SK-N-SH (cell line): Measurements from ENCODE around the gene HNRNPM. TPM values are rescaled to one million over a fixed set of nuclear protein-coding genes. Genes with fewer than 3 reads are reported as not detected.

Experiments used
- CTCF ChIA-PET: fragments of 300-600, 350-600 bp; formaldehyde crosslinking; extraction: SDS; loops from one replicate; lab custom pipeline; 2021; lab: Yijun Ruan, JAX
- POLR2A ChIA-PET: fragments of 350-600 bp; sonication (Branson Sonifier 250); formaldehyde crosslinking; extraction: SDS; loops from one replicate; lab custom pipeline; 2020; ENCODE audit warnings: antibody characterized with exemption, inconsistent platforms; lab: Yijun Ruan, JAX
- DNase-seq: peaks from one replicate; pipeline ENCODE4 v3.0.0; 2012
- H2AFZ ChIP-seq: fragments of 200-600 bp; sonication (generic); 2 replicates; pipeline ENCODE4 v1.8.1; 2016; ENCODE audit warnings: antibody characterized with exemption, mild to moderate bottlenecking, low read depth
- H3F3A ChIP-seq: fragments of 200-600 bp; sonication (generic); replicated peaks from 2 replicates; pipeline ENCODE3; 2016; ENCODE audit warnings: antibody characterized with exemption, mild to moderate bottlenecking; ENCODE audit not compliant: insufficient read depth
- H3K27ac ChIP-seq, 2 experiments: fragments of 200-500 bp in 1 of 2; fragments of 200-600 bp in 1 of 2; sonication (Bioruptor generic) in 1 of 2; sonication (generic), shearing (Covaris generic) in 1 of 2; 2 replicates each; pipeline versions ENCODE4 v1.5.1 to v1.6.1; 2014 to 2016; ENCODE audit warnings: low read depth in 2 of 2, inconsistent platforms in 1 of 2, low read length in 1 of 2, mild to moderate bottlenecking in 1 of 2, mixed read lengths in 1 of 2
- H3K27me3 ChIP-seq: fragments of 200-600 bp; sonication (generic), shearing (Covaris generic); 2 replicates; pipeline ENCODE4 v1.6.1; 2016; ENCODE audit warnings: mixed run types; ENCODE audit not compliant: insufficient read depth
- H3K36me3 ChIP-seq, 2 experiments: fragments of 200-500 bp in 1 of 2; fragments of 200-600 bp in 1 of 2; sonication (Bioruptor generic) in 1 of 2; sonication (generic) in 1 of 2; replicated peaks in 1 of 2; 2 replicates each; pipeline versions ENCODE3 to v1.5.1; 2014 to 2016; ENCODE audit warnings: low read length in 1 of 2, mild to moderate bottlenecking in 1 of 2; ENCODE audit not compliant: insufficient read depth in 2 of 2, control insufficient read depth in 1 of 2
- H3K4me1 ChIP-seq, 2 experiments: fragments of 200-500 bp in 1 of 2; fragments of 200-600 bp in 1 of 2; sonication (Bioruptor generic) in 1 of 2; sonication (generic), shearing (Covaris generic) in 1 of 2; 2 replicates each; pipeline versions ENCODE4 v1.5.1 to v1.6.1; 2014 to 2016; ENCODE audit warnings: low read depth in 1 of 2, low read length in 1 of 2, mixed run types in 1 of 2; ENCODE audit not compliant: insufficient read depth in 2 of 2, control insufficient read depth in 1 of 2
- H3K4me2 ChIP-seq: fragments of 200-600 bp; sonication (generic), shearing (Covaris generic); 2 replicates; pipeline ENCODE4 v1.6.1; 2017; ENCODE audit warnings: mixed run types
- H3K4me3 ChIP-seq, 2 experiments: fragments of 200-500 bp in 1 of 2; fragments of 200-600 bp in 1 of 2; sonication (Bioruptor generic) in 1 of 2; sonication (generic), shearing (Covaris generic) in 1 of 2; 2 replicates each; pipeline versions ENCODE4 v1.5.1 to v1.8.1; 2014 to 2016; ENCODE audit warnings: low read depth in 2 of 2, inconsistent platforms in 1 of 2, low read length in 1 of 2, mild to moderate bottlenecking in 1 of 2, mixed read lengths in 1 of 2, moderate library complexity in 1 of 2
- H3K79me2 ChIP-seq: fragments of 200-600 bp; sonication (generic); 2 replicates; pipeline ENCODE4 v1.8.1; 2017; ENCODE audit warnings: mild to moderate bottlenecking; ENCODE audit not compliant: insufficient read depth
- H3K9ac ChIP-seq: fragments of 200-600 bp; sonication (generic); 2 replicates; pipeline ENCODE4 v1.6.1; 2017; ENCODE audit warnings: mixed run types
- H3K9me2 ChIP-seq: fragments of 200-600 bp; sonication (generic); 2 replicates; pipeline ENCODE4 v1.6.1; 2017; ENCODE audit warnings: mixed run types
- H3K9me3 ChIP-seq: fragments of 200-600 bp; sonication (generic); 2 replicates; pipeline ENCODE4 v1.6.1; 2017; ENCODE audit warnings: mixed run types, mild to moderate bottlenecking, moderate library complexity
- H4K20me1 ChIP-seq: fragments of 200-600 bp; sonication (generic); 2 replicates; pipeline ENCODE4 v1.6.1; 2017; ENCODE audit warnings: mild to moderate bottlenecking, mixed run types; ENCODE audit not compliant: insufficient read depth
- CTCF ChIP-seq: fragments of 200-600 bp; sonication (generic); IDR thresholded peaks from 2 replicates; pipeline ENCODE4 v1.6.1; 2017; ENCODE audit warnings: antibody characterized with exemption, mild to moderate bottlenecking, moderate library complexity
- EP300 ChIP-seq, 2 experiments: IDR thresholded peaks; 2 replicates each; pipeline versions ENCODE4 v1.4.0 to v1.6.1; 2012; ENCODE audit warnings: borderline replicate concordance in 1 of 2, low read depth in 1 of 2, low read length in 1 of 2
- FOSL2 ChIP-seq: IDR thresholded peaks from 2 replicates; pipeline ENCODE4 v1.4.0; 2012; ENCODE audit warnings: low read depth, mild to moderate bottlenecking, moderate library complexity, borderline replicate concordance
- FOXM1 ChIP-seq: IDR thresholded peaks from 2 replicates; pipeline ENCODE4 v1.4.0; 2012; ENCODE audit warnings: low read depth, mild to moderate bottlenecking
- GABPA ChIP-seq: IDR thresholded peaks from 2 replicates; pipeline ENCODE4 v1.4.0; 2012; ENCODE audit warnings: low read depth, mild to moderate bottlenecking
- JUND ChIP-seq: IDR thresholded peaks from 2 replicates; pipeline ENCODE4 v1.4.0; 2012
- MEF2A ChIP-seq: IDR thresholded peaks from 2 replicates; pipeline ENCODE4 v1.4.0; 2012; ENCODE audit warnings: low read depth, borderline replicate concordance
- MXI1 ChIP-seq: IDR thresholded peaks from 2 replicates; pipeline ENCODE4 v1.6.1; 2012; ENCODE audit warnings: mild to moderate bottlenecking, low read depth, low read length, improper control_type of control experiment
- NFIC ChIP-seq: IDR thresholded peaks from 2 replicates; pipeline ENCODE4 v1.4.0; 2012; ENCODE audit warnings: borderline replicate concordance
- NRF1 ChIP-seq: IDR thresholded peaks from 2 replicates; pipeline ENCODE4 v1.6.1; 2012; ENCODE audit warnings: low read depth, mild to moderate bottlenecking, low read length
- POLR2AphosphoS5 ChIP-seq: IDR thresholded peaks from 2 replicates; pipeline ENCODE4 v1.6.1; 2012; ENCODE audit warnings: low read depth, low read length
- RAD21 ChIP-seq: IDR thresholded peaks from 2 replicates; pipeline ENCODE4 v1.6.1; 2012; ENCODE audit warnings: mild to moderate bottlenecking, low read length
- RXRA ChIP-seq: IDR thresholded peaks from 2 replicates; pipeline ENCODE4 v1.4.0; 2012; ENCODE audit warnings: low read depth, mild to moderate bottlenecking, borderline replicate concordance
- SIN3A ChIP-seq: IDR thresholded peaks from 2 replicates; pipeline ENCODE4 v1.6.1; 2012; ENCODE audit warnings: low read depth, mild to moderate bottlenecking, low read length, moderate library complexity, borderline replicate concordance
- TAF1 ChIP-seq: IDR thresholded peaks from 2 replicates; pipeline ENCODE4 v1.6.1; 2012; ENCODE audit warnings: low read depth, mild to moderate bottlenecking, low read length, moderate library complexity, borderline replicate concordance
- TCF12 ChIP-seq: IDR thresholded peaks from 2 replicates; pipeline ENCODE4 v1.4.0; 2012
- USF1 ChIP-seq: IDR thresholded peaks from 2 replicates; pipeline ENCODE4 v1.4.0; 2012; ENCODE audit warnings: low read depth, borderline replicate concordance
- YY1 ChIP-seq: IDR thresholded peaks from 2 replicates; pipeline ENCODE4 v1.4.0; 2012; ENCODE audit warnings: low read depth, mild to moderate bottlenecking
- WGBS: methylation state at CpG from one replicate; pipeline ENCODE4 v1.1.6; 2017; ENCODE audit warnings: low lambda C conversion rate; 5-methylcytosine and 5-hydroxymethylcytosine counted together
- polyA plus RNA-seq, 3 experiments: library from polyadenylated mRNA; depleted of rRNA; stranded (reverse); fragments of >200 nt; gene quantifications; 2 replicates each; pipeline ENCODE4 v1.2.3, GENCODE V29; 2012
- TF ChIP-seq, protein P1 (sequence below): fragments of 150-350 bp; IDR thresholded peaks from 2 replicates; pipeline ENCODE4 v1.6.1; 2017; ENCODE audit warnings: antibody characterized with exemption, low read length, low read depth, borderline replicate concordance
- TF ChIP-seq, protein P2 (sequence below): IDR thresholded peaks from 2 replicates; pipeline ENCODE4; 2012

HNRNPM gene
- polyA plus RNA-seq, 1 of the 3 experiments (the other 2 are of a cell fraction), result 205 TPM

- Histone ChIP-seq H3K4me3 (no peak overlapping the region), H3K27me3 (no peaks in the 10 kb centered on the region), H3F3A (peaks cover 33% of the 10 kb centered on the region), H4K20me1 (peaks cover 98% of the 10 kb centered on the region), H2AFZ (no peak overlapping the region), H3K4me1 (peaks cover 12 to 13% of the 10 kb centered on the region in 2 experiments; a peak in 3 of 4 replicates), H3K4me2 (no peak overlapping the region), H3K9ac (no peak overlapping the region), H3K27ac (no peak overlapping the region), H3K9me2 (no peaks in the 10 kb centered on the region), H3K79me2 (peaks cover 99% of the 10 kb centered on the region), H3K9me3 (no peaks in the 10 kb centered on the region), H3K36me3 (peaks cover 34 to 44% of the 10 kb centered on the region in 2 experiments)
- ChIA-PET CTCF (interaction anchor here (1.2 kb wide), 1 partner anchor 127 kb away, joined by 4 read pairs; no protein-coding TSS in a partner anchor), POLR2A (no interaction called here)
- DNase-seq, result no peak
- WGBS, result 88% methylated on average over 1 of the region's 1 CpG
- no peak for TF ChIP-seq JUND
- no peak for TF ChIP-seq YY1
- no peak for TF ChIP-seq MEF2A
- no peak for TF ChIP-seq USF1
- no peak for TF ChIP-seq EP300 (IDR thresholded peaks at IDR 0.05; ENCODE audit: borderline replicate concordance in 1 of 2, low read depth in 1 of 2, low read length in 1 of 2)
- no peak for TF ChIP-seq CTCF
- no peak for TF ChIP-seq RXRA
- no peak for TF ChIP-seq SIN3A
- TF ChIP-seq, protein P1, sequence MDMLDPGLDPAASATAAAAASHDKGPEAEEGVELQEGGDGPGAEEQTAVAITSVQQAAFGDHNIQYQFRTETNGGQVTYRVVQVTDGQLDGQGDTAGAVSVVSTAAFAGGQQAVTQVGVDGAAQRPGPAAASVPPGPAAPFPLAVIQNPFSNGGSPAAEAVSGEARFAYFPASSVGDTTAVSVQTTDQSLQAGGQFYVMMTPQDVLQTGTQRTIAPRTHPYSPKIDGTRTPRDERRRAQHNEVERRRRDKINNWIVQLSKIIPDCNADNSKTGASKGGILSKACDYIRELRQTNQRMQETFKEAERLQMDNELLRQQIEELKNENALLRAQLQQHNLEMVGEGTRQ, result no peak
- no peak for TF ChIP-seq NRF1
- TF ChIP-seq, protein P2, sequence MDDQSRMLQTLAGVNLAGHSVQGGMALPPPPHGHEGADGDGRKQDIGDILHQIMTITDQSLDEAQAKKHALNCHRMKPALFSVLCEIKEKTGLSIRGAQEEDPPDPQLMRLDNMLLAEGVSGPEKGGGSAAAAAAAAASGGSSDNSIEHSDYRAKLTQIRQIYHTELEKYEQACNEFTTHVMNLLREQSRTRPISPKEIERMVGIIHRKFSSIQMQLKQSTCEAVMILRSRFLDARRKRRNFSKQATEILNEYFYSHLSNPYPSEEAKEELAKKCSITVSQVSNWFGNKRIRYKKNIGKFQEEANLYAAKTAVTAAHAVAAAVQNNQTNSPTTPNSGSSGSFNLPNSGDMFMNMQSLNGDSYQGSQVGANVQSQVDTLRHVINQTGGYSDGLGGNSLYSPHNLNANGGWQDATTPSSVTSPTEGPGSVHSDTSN, result no peak
- TF ChIP-seq POLR2AphosphoS5, result no peak
- no peak for TF ChIP-seq GABPA
- no peak for TF ChIP-seq RAD21
- no peak for TF ChIP-seq MXI1
- TF ChIP-seq FOXM1, result no peak
- no peak for TF ChIP-seq FOSL2
- no peak for TF ChIP-seq TAF1
- TF ChIP-seq NFIC, result no peak
- no peak for TF ChIP-seq TCF12
Measured at GRCh38 chr19:8454218-8454617, 9.4 kb downstream of the HNRNPM start.
